Muscle of leg (tissue), 11 donors: ENCODE results near the gene KIR2DL4. TPM values are rescaled to one million over a fixed set of nuclear protein-coding genes. Genes with fewer than 3 reads are reported as not detected.
"Not testable (repeated sequence)": the region's sequence is repeated elsewhere in the genome, so short reads cannot be mapped to it uniquely, and the experiment has no call there.

Experiments used
- DNase-seq: peaks from one replicate; pipeline ENCODE4 v3.0.0; 2013
- H3K27ac ChIP-seq: one replicate; pipeline ENCODE4 v1.5.1; 2013; ENCODE audit warnings: mild to moderate bottlenecking, low read length, control low read depth
- H3K27me3 ChIP-seq: one replicate; pipeline ENCODE4 v1.6.1; 2013; ENCODE audit warnings: low read length; ENCODE audit not compliant: control insufficient read depth, insufficient read depth
- H3K36me3 ChIP-seq: one replicate; pipeline ENCODE4 v1.6.1; 2013; ENCODE audit warnings: low read length; ENCODE audit not compliant: control insufficient read depth, insufficient read depth
- H3K4me1 ChIP-seq: one replicate; pipeline ENCODE4 v1.6.1; 2013; ENCODE audit warnings: low read length; ENCODE audit not compliant: control insufficient read depth, insufficient read depth
- H3K4me3 ChIP-seq: one replicate; pipeline ENCODE4 v1.5.1; 2013; ENCODE audit warnings: low read length, control low read depth
- H3K9me3 ChIP-seq: replicated peaks from 2 replicates; pipeline ENCODE4 v1.6.1; 2013; ENCODE audit warnings: low read depth, low read length; ENCODE audit not compliant: control insufficient read depth
- WGBS: methylation state at CpG from one replicate; pipeline ENCODE4 v1.1.5; 2013; ENCODE audit warnings: missing lambda C conversion rate; ENCODE audit not compliant: insufficient coverage; 5-methylcytosine and 5-hydroxymethylcytosine counted together
- polyA plus RNA-seq, 8 donors: library from polyadenylated mRNA; unstranded; fragments of 120-200 nt; gene quantifications; one replicate each; pipeline versions ENCODE4 v1.2.1 to v1.2.3, GENCODE V29; 2013; ENCODE audit warnings: inconsistent platforms in 1 of 8, low replicate concordance in 1 of 8; ENCODE audit not compliant: insufficient read length in 8 of 8, insufficient read depth in 1 of 8
- total RNA-seq: library from RNA; stranded (reverse); fragments of 120-200 nt; gene quantifications from one replicate; pipeline ENCODE4 v1.2.4, GENCODE V29; 2013

KIR2DL4 gene
- total and polyA plus RNA-seq, 9 donors = 0.04 TPM; not detected in 8

GRCh38 chr19:54863459-54863858 lies 60.0 kb downstream of the KIR2DL4 start:
- H3K27me3 ChIP-seq, H3K36me3 ChIP-seq, H3K4me1 ChIP-seq, H3K4me3 ChIP-seq, DNase-seq, H3K27ac ChIP-seq, H3K9me3 ChIP-seq: not testable (repeated sequence)
- WGBS = no CpG with 5 or more reads among the region's 3 CpGs

Other genes with a start within 250 kb of the KIR2DL4 start
- gene LILRA2, start 229.8 kb upstream of the KIR2DL4 start, total RNA-seq = 0.53 TPM
- gene LILRA2, start 229.8 kb upstream of the KIR2DL4 start, polyA plus RNA-seq = 1 to 10 TPM in 4 of 8 donors, under 1 TPM in 4; 0.51 to 1.6 (median 1.0) TPM
- gene LILRA1, start 210.0 kb upstream of the KIR2DL4 start, total RNA-seq = 0.31 TPM
- gene LILRA1, start 210.0 kb upstream of the KIR2DL4 start, polyA plus RNA-seq = under 1 TPM; 0.30 to 0.73 (median 0.42) TPM
- gene LILRB1, start 173.1 kb upstream of the KIR2DL4 start, total RNA-seq = 0.53 TPM
- gene LILRB1, start 173.1 kb upstream of the KIR2DL4 start, polyA plus RNA-seq = 1 to 10 TPM in 7 of 8 donors, under 1 TPM in 1; 0.98 to 2.1 (median 1.2) TPM
- gene LILRB4, start 140.6 kb upstream of the KIR2DL4 start, total RNA-seq = 0.71 TPM
- 1 to 10 TPM in 6 of 8 donors, under 1 TPM in 2; 0.93 to 2.1 (median 1.2) TPM for gene LILRB4, start 140.6 kb upstream of the KIR2DL4 start, polyA plus RNA-seq
- not detected for gene KIR3DL3, start 79.2 kb upstream of the KIR2DL4 start, total RNA-seq
- not detected for gene KIR3DL3, start 79.2 kb upstream of the KIR2DL4 start, polyA plus RNA-seq
- not detected for gene KIR2DL3, start 65.1 kb upstream of the KIR2DL4 start, total RNA-seq
- not detected for gene KIR2DL3, start 65.1 kb upstream of the KIR2DL4 start, polyA plus RNA-seq
- not detected for gene KIR2DL1, start 33.8 kb upstream of the KIR2DL4 start, total RNA-seq
- under 1 TPM in 1 of 8 donors, not detected in 7; 0.12 TPM for gene KIR2DL1, start 33.8 kb upstream of the KIR2DL4 start, polyA plus RNA-seq
- not detected for gene KIR3DL1, start 12.9 kb downstream of the KIR2DL4 start, total RNA-seq
- gene KIR3DL1, start 12.9 kb downstream of the KIR2DL4 start, polyA plus RNA-seq = under 1 TPM in 1 of 8 donors, not detected in 7; 0.12 TPM
- gene KIR2DS4, start 29.1 kb downstream of the KIR2DL4 start, total RNA-seq = not detected
- under 1 TPM in 2 of 8 donors, not detected in 6; 0.07 to 0.13 TPM for gene KIR2DS4, start 29.1 kb downstream of the KIR2DL4 start, polyA plus RNA-seq
- not detected for gene KIR3DL2, start 46.8 kb downstream of the KIR2DL4 start, total RNA-seq
- not detected for gene KIR3DL2, start 46.8 kb downstream of the KIR2DL4 start, polyA plus RNA-seq
- not detected for gene FCAR, start 70.6 kb downstream of the KIR2DL4 start, total RNA-seq
- gene FCAR, start 70.6 kb downstream of the KIR2DL4 start, polyA plus RNA-seq = under 1 TPM in 7 of 8 donors, not detected in 1; 0.12 to 0.56 (median 0.44) TPM
- gene NCR1, start 102.5 kb downstream of the KIR2DL4 start, total RNA-seq = not detected
- under 1 TPM in 7 of 8 donors, not detected in 1; 0.08 to 0.44 (median 0.14) TPM for gene NCR1, start 102.5 kb downstream of the KIR2DL4 start, polyA plus RNA-seq
- gene NLRP7, start 143.9 kb downstream of the KIR2DL4 start, total RNA-seq = not detected
- under 1 TPM in 2 of 8 donors, not detected in 6; 0.08 to 0.09 TPM for gene NLRP7, start 143.9 kb downstream of the KIR2DL4 start, polyA plus RNA-seq
- 1.3 TPM for gene NLRP2, start 162.8 kb downstream of the KIR2DL4 start, total RNA-seq
- 1 to 10 TPM in 4 of 8 donors, under 1 TPM in 4; 0.31 to 3.5 (median 0.96) TPM for gene NLRP2, start 162.8 kb downstream of the KIR2DL4 start, polyA plus RNA-seq
- 0.09 TPM for gene GP6, start 234.7 kb downstream of the KIR2DL4 start, total RNA-seq
- gene GP6, start 234.7 kb downstream of the KIR2DL4 start, polyA plus RNA-seq = under 1 TPM in 7 of 8 donors, not detected in 1; 0.10 to 0.56 (median 0.20) TPM